BE2C (cell line): Measurements from ENCODE around the gene RAB11A.

Experiments used
- DNase-seq: peaks from one replicate; pipeline ENCODE4 v3.0.0-alpha.2; 2020
- H3K27me3 ChIP-seq: fragments of 250-450 bp; sonication (Bioruptor Pico); 2 replicates; pipeline ENCODE4 v1.5.1; 2020; ENCODE audit warnings: mild to moderate bottlenecking
- H3K36me3 ChIP-seq: fragments of 250-450 bp; sonication (Bioruptor Pico); 2 replicates; pipeline ENCODE4 v1.5.1; 2020; ENCODE audit warnings: mild to moderate bottlenecking
- H3K4me1 ChIP-seq: fragments of 250-450 bp; sonication (Bioruptor Pico); 2 replicates; pipeline ENCODE4 v1.5.1; 2020
- H3K4me3 ChIP-seq: 2 replicates; pipeline ENCODE4 v1.5.1; 2011; ENCODE audit warnings: low read depth, low read length
- H3K9me3 ChIP-seq: fragments of 250-450 bp; sonication (Bioruptor Pico); 2 replicates; pipeline ENCODE4 v1.5.1; 2020
- TF ChIP-seq, protein P1 (sequence below): IDR thresholded peaks from 2 replicates; pipeline ENCODE4 v1.5.1; 2012; ENCODE audit warnings: mild to moderate bottlenecking, low read depth, low read length

The RAB11A gene

DNA sequence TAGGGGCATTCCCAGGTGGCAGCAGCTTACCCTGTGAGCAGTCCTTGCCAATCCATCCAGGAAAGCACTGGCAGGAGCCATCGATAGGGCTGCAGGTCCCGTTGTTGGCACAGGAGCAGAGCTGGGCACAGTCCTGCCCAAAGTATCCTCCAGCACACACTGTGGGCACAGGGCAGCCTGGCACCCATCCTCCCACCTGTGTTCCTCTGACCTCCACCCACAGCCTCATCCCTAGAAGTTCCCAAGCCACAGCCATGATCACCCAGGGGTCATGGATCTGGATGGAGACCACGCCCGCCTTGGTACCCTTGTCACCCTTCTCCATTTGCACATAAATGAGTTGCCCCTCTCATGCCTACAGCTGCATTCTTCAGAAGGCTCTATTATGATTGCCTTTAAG, 48.6 kb downstream of the RAB11A start:
- H3K4me3 ChIP-seq = no peak overlapping the region
- TF ChIP-seq, protein P1, sequence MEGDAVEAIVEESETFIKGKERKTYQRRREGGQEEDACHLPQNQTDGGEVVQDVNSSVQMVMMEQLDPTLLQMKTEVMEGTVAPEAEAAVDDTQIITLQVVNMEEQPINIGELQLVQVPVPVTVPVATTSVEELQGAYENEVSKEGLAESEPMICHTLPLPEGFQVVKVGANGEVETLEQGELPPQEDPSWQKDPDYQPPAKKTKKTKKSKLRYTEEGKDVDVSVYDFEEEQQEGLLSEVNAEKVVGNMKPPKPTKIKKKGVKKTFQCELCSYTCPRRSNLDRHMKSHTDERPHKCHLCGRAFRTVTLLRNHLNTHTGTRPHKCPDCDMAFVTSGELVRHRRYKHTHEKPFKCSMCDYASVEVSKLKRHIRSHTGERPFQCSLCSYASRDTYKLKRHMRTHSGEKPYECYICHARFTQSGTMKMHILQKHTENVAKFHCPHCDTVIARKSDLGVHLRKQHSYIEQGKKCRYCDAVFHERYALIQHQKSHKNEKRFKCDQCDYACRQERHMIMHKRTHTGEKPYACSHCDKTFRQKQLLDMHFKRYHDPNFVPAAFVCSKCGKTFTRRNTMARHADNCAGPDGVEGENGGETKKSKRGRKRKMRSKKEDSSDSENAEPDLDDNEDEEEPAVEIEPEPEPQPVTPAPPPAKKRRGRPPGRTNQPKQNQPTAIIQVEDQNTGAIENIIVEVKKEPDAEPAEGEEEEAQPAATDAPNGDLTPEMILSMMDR = no peak
- H3K36me3 ChIP-seq = no peaks in the 10 kb centered on the region
- no peaks in the 10 kb centered on the region for H3K9me3 ChIP-seq
- no peaks in the 10 kb centered on the region for H3K4me1 ChIP-seq
- no peak for DNase-seq
- no peaks in the 10 kb centered on the region for H3K27me3 ChIP-seq

DNA sequence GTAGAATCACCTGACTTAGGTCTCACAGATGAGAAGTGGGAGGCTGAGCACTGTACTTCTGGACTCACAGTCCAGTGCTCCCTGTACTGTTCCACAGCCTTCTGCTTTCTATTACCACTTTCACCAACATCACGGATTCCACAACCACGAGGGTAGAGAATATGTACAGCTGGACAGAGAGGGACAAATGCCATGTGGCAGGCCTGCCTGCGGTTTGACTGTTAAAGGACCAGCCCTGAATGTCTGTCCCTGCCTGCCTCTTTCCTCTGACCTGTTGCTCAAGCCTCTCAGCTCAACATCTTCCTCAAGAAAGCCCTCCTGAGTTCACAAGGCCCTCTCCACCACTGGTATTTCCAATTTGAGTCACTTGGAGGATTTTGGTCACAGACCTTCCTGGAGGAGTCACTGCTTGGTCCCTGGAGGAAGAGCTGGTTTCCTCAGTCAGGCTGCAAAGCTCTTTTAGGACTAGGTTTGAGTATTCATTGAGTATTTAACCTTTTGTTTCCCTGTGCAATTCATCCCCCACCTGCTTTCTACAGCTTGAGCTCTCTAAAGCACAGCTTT, 49.1 kb downstream of the RAB11A start:
- Histone ChIP-seq H3K27me3 (no peaks in the 10 kb centered on the region), H3K9me3 (no peaks in the 10 kb centered on the region), H3K4me3 (no peak overlapping the region), H3K36me3 (no peaks in the 10 kb centered on the region), H3K4me1 (no peaks in the 10 kb centered on the region)
- TF ChIP-seq, protein P1 = no peak
- no peak for DNase-seq

DNA sequence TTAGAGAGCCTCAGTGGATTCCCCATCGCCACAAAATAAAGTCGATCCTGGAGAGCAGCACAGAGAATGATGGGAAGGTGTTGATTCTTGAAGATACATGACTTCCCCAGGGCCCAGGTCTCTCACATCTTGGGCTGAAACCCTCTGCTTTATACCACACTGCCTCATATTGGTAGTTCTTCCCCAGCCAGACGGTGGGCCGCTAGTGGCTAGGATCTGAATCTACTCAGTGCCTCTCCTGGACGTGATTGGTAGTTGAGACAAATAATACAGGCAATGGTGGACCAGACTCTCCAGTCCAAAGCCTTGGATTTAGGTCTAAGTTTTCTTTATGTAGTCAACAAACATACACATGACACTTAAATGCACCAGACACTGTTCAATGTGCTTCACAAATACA, 49.7 kb downstream of the RAB11A start:
- Histone ChIP-seq H3K4me3 (no peak overlapping the region), H3K36me3 (no peaks in the 10 kb centered on the region), H3K27me3 (no peaks in the 10 kb centered on the region), H3K9me3 (no peaks in the 10 kb centered on the region), H3K4me1 (no peaks in the 10 kb centered on the region)
- DNase-seq = no peak
- TF ChIP-seq, protein P1 = no peak

DNA sequence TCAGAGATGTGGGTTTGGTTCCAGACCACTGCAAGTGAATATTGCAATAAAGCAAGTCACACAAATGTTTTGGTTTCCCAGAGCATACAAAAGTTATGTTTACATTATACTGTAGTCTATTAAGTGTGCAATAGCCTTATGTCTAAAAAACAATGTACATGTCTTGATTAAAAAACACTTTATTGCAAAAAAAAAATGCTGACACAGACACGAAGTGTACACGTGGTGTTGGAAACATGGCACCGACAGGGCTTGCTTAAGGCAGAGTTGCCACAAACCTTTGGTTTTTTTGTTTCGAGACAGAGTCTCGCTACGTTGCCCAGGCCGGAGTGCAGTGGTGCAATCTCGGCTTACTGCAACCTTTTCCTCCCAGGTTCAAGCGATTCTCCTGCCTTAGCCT, 50.1 kb downstream of the RAB11A start:
- H3K36me3 ChIP-seq = no peaks in the 10 kb centered on the region
- no peak for DNase-seq
- no peaks in the 10 kb centered on the region for H3K27me3 ChIP-seq
- TF ChIP-seq, protein P1 = no peak
- H3K4me1 ChIP-seq = no peaks in the 10 kb centered on the region
- H3K4me3 ChIP-seq = no peak overlapping the region
- no peaks in the 10 kb centered on the region for H3K9me3 ChIP-seq

DNA sequence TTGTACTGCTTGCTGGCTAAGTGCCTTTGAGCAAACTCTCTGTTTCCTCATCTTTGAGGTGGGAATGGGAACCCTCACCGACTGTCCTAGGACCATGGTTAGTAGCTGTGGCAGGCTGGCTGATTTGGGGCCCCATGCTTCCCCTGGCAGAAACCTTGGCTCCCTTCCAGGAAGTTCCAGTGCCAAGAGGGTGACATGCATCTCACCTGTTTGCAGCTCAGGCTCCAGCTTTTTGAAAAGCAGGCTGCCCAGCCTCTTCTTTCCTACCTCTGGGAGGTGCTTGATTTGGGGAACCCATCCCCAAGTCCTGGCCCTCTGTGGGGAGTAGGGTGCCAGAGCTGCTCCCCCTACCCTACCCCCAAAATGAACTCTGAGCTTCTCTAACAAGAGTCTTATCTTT, 50.8 kb downstream of the RAB11A start:
- no peaks in the 10 kb centered on the region for H3K36me3 ChIP-seq
- H3K4me3 ChIP-seq = no peak overlapping the region
- no peaks in the 10 kb centered on the region for H3K9me3 ChIP-seq
- DNase-seq = no peak
- TF ChIP-seq, protein P1 = no peak
- H3K4me1 ChIP-seq = no peaks in the 10 kb centered on the region
- H3K27me3 ChIP-seq = no peaks in the 10 kb centered on the region

DNA sequence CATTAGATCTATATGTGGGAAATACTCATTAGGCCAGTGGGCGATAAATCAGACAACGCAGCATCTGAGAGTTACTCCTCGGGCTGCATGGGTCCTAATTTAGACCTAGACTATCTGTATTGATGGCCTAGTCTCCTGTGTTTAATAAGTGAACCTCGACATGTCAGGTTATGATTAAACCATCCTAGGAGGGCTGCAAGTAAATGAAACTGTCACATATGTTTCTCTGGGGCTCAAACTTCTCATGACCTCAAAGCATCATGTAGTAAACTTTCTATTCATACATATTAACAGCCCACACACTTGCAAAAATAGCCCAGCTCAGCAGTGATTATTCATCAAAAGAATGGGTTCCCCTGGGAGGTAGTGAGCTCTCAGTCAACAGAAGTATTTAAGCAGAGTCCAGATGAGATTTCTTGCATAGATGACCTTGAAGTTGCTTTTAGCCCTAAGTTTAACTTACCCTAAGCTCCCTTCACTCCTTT, 51.6 kb downstream of the RAB11A start:
- Histone ChIP-seq H3K36me3 (no peaks in the 10 kb centered on the region), H3K4me1 (no peaks in the 10 kb centered on the region), H3K9me3 (no peaks in the 10 kb centered on the region), H3K4me3 (no peak overlapping the region), H3K27me3 (no peaks in the 10 kb centered on the region)
- TF ChIP-seq, protein P1 = no peak
- no peak for DNase-seq
